ENCODE measurements around the gene TBC1D24.

Gene TBC1D24

GRCh38 chr16:2456551-2457153 is 18.3 kb upstream of the TBC1D24 start:
- TF ChIP-seq EZH2phosphoT487 (conservative IDR thresholded peaks at IDR 0.05; ENCODE audit: low read length): no peak
- no peak for TF ChIP-seq CTCF (IDR thresholded peaks at IDR 0.05; ENCODE audit: insufficient read depth, low read length, poor library complexity, severe bottlenecking)
- Histone ChIP-seq H4K20me1 (ENCODE audit: low read depth, low read length) (no peaks in the 10 kb centered on the region), H3K9ac (ENCODE audit: low read length) (no peak overlapping the region), H3K9me3 (ENCODE audit: insufficient read depth, low read length) (no peaks in the 10 kb centered on the region), H3K4me3 (ENCODE audit: insufficient read depth, low read length, poor library complexity, severe bottlenecking) (no peak overlapping the region), H2AFZ (ENCODE audit: low read depth, low read length, severe bottlenecking) (no peak overlapping the region), H3K27ac (ENCODE audit: low read depth, low read length) (no peak overlapping the region), H3K36me3 (ENCODE audit: low read length) (peaks cover 11% of the 10 kb centered on the region; the same call in 1 of the 2 replicates), H3K27me3 (ENCODE audit: low read length) (no peaks in the 10 kb centered on the region), H3F3A (ENCODE audit: insufficient read depth) (peaks cover 20% of the 10 kb centered on the region), H3K4me2 (ENCODE audit: low read depth, low read length, poor library complexity, severe bottlenecking) (no peak overlapping the region), H3K9me2 (replicated peaks; ENCODE audit: insufficient read depth, low read length) (no peaks in the 10 kb centered on the region), H3K79me2 (ENCODE audit: insufficient read depth, low read length) (peaks cover 14% of the 10 kb centered on the region; the same call in 1 of the 2 replicates)

DNA sequence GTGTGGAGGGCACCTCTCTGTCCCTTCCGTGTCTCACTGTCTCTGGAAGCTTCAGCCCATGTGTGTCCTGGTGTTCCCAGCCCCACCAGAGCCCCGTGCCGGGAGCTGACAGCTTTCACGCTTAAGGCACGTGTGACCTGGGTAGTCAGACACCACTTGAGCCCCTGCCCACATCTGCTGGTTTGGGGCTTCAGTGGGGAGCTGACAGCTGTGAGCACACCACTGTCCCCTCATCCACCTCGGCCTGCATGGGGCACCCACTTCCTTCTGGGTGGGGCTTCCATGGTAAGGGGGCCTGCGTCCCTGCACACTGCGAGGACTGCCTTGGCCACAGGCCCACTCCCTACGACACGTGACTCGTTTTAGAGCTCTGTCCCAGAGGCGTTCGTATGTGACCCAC is 17.7 kb upstream of the TBC1D24 start:
- TF ChIP-seq EZH2phosphoT487 (conservative IDR thresholded peaks at IDR 0.05; ENCODE audit: low read length) (no peak), CTCF (IDR thresholded peaks at IDR 0.05; ENCODE audit: insufficient read depth, low read length, poor library complexity, severe bottlenecking) (no peak)
- H3K27ac ChIP-seq (ENCODE audit: low read depth, low read length): no peak overlapping the region
- no peak overlapping the region for H3K4me2 ChIP-seq (ENCODE audit: low read depth, low read length, poor library complexity, severe bottlenecking)
- no peaks in the 10 kb centered on the region for H4K20me1 ChIP-seq (ENCODE audit: low read depth, low read length)
- no peak overlapping the region for H3K9ac ChIP-seq (ENCODE audit: low read length)
- H3K79me2 ChIP-seq (ENCODE audit: insufficient read depth, low read length): peaks cover 14% of the 10 kb centered on the region; the same call in 1 of the 2 replicates
- H3K9me3 ChIP-seq (ENCODE audit: insufficient read depth, low read length): no peaks in the 10 kb centered on the region
- no peak overlapping the region for H3K4me3 ChIP-seq (ENCODE audit: insufficient read depth, low read length, poor library complexity, severe bottlenecking)
- H3K36me3 ChIP-seq (ENCODE audit: low read length): peaks cover 8% of the 10 kb centered on the region; the same call in 1 of the 2 replicates
- no peaks in the 10 kb centered on the region for H3K27me3 ChIP-seq (ENCODE audit: low read length)
- peaks cover 20% of the 10 kb centered on the region for H3F3A ChIP-seq (ENCODE audit: insufficient read depth)
- H3K9me2 ChIP-seq (replicated peaks; ENCODE audit: insufficient read depth, low read length): no peaks in the 10 kb centered on the region
- H2AFZ ChIP-seq (ENCODE audit: low read depth, low read length, severe bottlenecking): no peak overlapping the region

- Histone ChIP-seq H3K36me3 (ENCODE audit: low read length) (peaks cover 3% of the 10 kb centered on the region; the same call in 1 of the 2 replicates), H4K20me1 (ENCODE audit: low read depth, low read length) (no peaks in the 10 kb centered on the region)
Measured at GRCh38 chr16:2457946-2458345, 17.0 kb upstream of the TBC1D24 start.

More at GRCh38 chr16:2457946-2458345, 17.0 kb upstream of the TBC1D24 start:
- Histone ChIP-seq H3K79me2 (ENCODE audit: insufficient read depth, low read length) (peaks cover 14% of the 10 kb centered on the region; the same call in 1 of the 2 replicates), H3K4me3 (ENCODE audit: insufficient read depth, low read length, poor library complexity, severe bottlenecking) (no peak overlapping the region), H3F3A (ENCODE audit: insufficient read depth) (peaks cover 20% of the 10 kb centered on the region), H3K9me2 (replicated peaks; ENCODE audit: insufficient read depth, low read length) (no peaks in the 10 kb centered on the region), H3K27ac (ENCODE audit: low read depth, low read length) (no peak overlapping the region), H3K9me3 (ENCODE audit: insufficient read depth, low read length) (no peaks in the 10 kb centered on the region), H3K9ac (ENCODE audit: low read length) (no peak overlapping the region), H3K4me2 (ENCODE audit: low read depth, low read length, poor library complexity, severe bottlenecking) (no peak overlapping the region), H3K27me3 (ENCODE audit: low read length) (no peaks in the 10 kb centered on the region), H2AFZ (ENCODE audit: low read depth, low read length, severe bottlenecking) (no peak overlapping the region)
- TF ChIP-seq EZH2phosphoT487 (conservative IDR thresholded peaks at IDR 0.05; ENCODE audit: low read length) (no peak), CTCF (IDR thresholded peaks at IDR 0.05; ENCODE audit: insufficient read depth, low read length, poor library complexity, severe bottlenecking) (no peak)

All from SU-DHL-6 (cell line).